Right renal cortex interstitium (tissue), 3 donors: Measurements from ENCODE around the gene NAA25. TPM values are rescaled to one million over a fixed set of nuclear protein-coding genes. Genes with fewer than 3 reads are reported as not detected.
A peak's percentile ranks its signal among the peaks of the same experiment; 100 is the strongest.
"Not testable (repeated sequence)": the region's sequence is repeated elsewhere in the genome, so short reads cannot be mapped to it uniquely, and the experiment has no call there.

Experiments
- DNase-seq, 3 donors: peaks; one replicate each; pipeline ENCODE4 v3.0.0-alpha.2; 2013; ENCODE audit warnings: low read depth in 3 of 3, low spot score in 2 of 3
- polyA plus RNA-seq, 3 donors: library from polyadenylated mRNA; unstranded; fragments of 120-200 nt; gene quantifications; one replicate each; pipeline ENCODE4 v1.2.1, GENCODE V29; 2013; ENCODE audit not compliant: insufficient read length in 3 of 3

Gene NAA25
- polyA plus RNA-seq, 3 donors: 18.7 to 20.6 (median 20.2) TPM

DNA sequence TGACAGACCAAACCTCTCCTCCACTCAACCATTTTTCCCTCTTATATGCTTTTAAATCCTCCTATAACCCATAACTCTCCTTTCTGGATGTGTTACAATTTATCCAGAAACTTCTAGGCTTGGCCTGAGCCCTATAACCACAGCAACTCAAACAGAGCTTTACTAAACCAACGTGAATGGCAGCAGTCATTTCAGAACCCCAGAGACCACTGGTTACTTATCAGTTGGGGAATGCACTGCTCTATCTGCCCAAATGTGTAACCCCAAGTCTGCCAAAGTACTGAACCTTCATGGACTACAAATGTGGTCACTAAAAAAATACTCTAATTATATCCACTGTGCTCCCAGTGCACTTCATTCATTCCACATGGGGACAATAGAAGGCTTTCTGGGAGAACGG lies 42.0 kb downstream of the NAA25 start:
- no peak for DNase-seq

DNA sequence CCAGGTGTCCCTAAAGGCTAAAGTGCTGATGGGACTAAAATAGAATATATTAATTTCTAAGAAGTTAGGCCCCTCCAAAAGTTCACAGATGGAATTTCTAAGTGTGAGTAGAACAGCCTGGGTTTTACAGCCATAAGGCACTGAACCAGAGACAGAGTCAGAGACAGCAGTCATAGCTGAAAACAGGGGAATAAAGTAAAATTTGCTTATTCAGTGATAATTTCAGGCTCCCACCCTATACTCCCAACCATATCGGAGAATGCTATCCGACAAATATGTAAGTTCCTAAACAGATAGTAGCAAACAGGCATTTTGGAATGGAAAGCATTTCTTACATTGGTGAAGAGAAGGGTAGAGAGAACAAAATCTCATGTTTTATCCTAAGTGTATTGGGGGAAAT lies 45.3 kb downstream of the NAA25 start:
- DNase-seq: no peak

DNA sequence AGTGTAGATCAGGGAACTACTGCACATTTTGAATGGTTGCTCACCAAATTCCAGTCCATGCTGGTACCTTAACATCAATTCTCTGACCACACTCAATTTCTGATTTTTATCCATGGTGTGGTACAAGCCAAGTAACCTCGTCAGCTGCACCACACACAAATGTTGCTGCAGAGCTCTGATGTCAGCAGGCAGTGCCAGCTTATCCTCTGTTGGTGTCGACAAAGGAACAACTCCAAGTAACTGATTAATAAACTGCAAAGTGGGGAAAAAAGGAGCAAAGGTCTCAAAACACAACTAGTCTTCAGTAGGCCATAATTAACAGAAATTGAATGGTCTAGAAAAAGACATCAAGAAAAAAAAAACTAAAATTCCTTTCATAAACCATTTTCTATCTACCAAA lies 47.4 kb downstream of the NAA25 start:
- DNase-seq: no peak

DNA sequence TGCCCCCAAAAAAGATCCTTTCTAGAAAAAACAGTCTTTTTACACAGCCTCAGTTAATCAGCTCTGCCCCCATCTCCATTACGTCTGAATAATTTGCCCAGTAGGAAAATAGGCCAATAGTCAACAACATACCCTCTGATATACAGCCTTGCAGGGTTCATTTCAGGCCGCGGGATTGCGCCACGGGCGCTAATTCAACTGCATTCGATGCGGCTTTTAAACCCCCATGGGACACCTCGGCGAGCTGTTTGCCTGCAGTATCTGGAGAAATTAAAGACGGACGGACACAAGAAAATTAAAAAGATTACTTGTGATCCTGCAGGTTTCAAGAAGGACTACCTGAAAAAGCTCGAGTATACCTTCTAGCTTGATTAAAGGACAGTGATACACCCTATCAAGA lies 59.2 kb downstream of the NAA25 start:
- no peak for DNase-seq

DNA sequence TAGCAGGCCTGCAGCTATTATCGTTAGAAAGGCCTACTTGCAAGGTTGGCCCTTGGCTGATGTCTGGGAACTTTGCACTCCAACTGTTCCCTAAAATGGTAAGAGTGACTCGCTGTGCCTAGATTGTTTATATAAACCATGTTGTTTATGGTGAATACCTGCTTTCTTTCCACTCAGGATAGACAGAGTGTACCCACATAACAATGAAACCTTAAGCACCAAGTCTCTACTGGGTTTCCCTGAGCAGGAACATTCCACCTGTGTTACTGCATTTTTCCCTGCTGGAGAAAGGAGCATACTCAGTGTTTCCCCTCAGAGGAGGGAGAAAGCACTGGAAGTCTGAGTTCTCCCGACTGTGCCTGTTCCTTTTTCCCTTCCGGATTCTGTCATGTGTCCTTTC lies 62.6 kb downstream of the NAA25 start:
- DNase-seq: no peak

DNA sequence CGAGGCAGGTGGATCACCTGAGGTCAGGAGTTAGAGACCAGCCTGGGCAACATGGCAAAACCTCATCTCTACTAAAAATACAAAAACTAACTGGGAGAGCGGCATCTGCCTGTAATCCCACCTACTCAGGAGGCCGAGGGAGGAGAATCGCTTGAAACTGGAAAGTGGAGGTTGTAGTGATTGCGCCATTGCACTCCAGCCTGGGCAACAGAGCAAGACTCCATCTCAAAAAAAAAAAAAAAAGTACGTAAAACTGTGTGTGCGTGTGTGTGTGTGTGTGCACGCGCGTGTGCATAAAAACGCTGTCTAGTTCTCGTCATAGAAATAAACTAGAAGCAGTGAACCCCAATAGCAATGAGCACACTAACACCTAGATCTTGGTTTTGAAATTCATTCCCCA lies 72.0 kb downstream of the NAA25 start:
- DNase-seq: not testable (repeated sequence)

DNA sequence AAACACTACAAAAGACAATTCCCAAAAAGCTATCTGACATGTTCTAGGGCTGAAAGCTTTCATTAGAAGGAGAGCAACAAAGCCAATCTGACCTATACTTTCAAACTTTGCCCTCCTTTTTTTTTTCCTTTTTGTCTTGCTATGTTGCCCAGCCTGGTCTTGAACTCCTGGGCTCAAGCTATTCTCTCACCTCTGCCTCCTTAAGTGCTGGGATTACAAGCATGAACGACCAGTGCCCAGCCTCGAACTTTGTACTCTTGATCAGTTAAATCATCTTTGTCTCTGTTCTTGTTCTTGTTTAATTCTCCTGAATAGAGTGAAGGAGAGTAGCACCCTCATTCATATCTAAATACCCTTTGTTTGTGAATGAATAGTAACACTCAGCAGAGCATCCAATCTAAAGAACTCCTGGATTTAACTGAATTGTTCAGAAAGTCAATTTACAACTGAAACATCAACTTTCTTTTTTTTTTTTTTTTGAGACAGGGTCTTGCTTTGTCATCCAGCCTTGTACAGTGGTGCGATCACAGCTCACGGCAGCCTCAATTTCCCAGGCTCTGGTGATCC lies 73.3 kb downstream of the NAA25 start:
- DNase-seq: no peak

DNA sequence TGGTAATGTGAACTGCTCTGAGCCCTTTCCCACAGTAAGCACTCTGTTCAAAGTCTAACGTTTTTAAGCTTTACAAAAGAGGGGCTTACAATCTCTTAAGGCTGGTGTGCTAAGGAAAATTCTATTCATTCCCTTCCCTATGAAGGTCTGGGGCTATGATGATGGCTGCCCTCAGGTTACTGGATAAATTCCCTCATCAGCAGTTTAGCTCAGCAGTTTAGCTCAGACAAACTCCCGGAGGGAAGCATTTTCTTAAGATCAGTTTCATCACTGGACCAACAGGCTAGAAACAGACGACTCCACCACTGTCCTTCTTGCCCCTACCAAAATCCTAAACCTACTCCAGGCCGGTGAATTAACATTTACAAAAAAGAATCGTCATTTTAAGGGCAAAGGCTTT lies 76.3 kb downstream of the NAA25 start:
- DNase-seq: no peak

DNA sequence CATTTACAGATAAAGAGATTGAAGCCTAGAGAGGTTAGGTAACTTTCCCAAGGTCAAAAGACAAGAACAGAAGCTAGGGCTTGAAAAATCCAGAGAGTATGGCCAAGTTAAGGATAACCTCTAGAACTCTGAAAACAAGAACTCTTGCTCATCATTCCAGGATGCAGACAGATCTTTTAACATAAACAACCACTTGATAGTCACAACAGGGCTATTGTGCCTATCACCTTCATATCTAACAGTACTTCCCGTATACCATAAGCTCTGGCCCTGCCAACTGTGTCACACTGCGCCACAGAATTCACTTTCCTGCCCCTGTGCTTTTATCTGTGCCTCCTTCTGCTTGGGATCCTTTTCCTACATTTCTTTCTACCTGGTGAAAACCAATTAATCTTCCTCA lies 77.1 kb downstream of the NAA25 start:
- DNase-seq: no peak

DNA sequence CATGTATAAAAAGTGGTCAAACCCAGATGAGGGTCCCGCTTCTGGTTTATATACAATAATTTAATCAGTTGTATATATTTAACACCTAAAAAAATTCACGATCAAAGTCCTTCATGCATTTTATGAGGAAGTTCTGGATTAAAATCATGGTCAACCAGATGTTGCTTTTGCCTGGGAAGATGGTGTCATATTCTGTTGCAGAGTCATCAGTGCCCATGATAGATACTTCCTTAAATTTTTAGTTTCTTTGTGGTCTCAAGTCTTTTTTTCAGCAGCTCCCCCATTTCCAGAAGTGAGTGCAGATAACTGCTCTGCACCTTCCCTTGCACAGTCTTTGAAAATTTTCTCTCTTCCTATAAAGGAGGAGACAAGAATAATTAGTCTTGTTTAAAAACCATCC lies 79.3 kb downstream of the NAA25 start:
- no peak for DNase-seq

DNA sequence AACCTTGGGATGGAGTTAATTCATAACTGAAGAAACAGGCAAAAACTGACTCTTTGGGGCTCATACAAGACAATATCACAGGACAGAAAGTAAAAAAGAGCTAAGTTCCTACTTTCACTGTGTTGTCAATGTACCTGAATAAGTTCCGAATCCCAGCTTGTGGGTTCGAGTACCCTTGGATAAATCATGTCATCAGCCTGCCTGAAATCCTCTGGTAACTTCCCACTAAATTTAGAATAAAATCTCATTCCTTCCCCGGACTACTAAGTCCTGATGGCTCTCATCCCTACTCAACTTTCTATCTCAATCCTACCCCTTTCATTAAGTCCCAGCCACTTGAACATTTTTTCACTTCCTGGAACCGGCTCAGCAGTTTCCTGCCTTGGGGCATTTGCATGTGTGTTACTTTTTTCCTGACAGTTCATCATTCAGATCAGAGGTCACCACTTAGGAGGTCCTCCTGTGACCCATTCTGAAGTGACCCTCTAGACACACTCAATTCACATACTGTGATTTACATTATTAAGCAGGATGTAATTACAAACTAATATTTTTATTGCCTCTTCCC lies 82.7 kb downstream of the NAA25 start:
- DNase-seq: no peak

DNA sequence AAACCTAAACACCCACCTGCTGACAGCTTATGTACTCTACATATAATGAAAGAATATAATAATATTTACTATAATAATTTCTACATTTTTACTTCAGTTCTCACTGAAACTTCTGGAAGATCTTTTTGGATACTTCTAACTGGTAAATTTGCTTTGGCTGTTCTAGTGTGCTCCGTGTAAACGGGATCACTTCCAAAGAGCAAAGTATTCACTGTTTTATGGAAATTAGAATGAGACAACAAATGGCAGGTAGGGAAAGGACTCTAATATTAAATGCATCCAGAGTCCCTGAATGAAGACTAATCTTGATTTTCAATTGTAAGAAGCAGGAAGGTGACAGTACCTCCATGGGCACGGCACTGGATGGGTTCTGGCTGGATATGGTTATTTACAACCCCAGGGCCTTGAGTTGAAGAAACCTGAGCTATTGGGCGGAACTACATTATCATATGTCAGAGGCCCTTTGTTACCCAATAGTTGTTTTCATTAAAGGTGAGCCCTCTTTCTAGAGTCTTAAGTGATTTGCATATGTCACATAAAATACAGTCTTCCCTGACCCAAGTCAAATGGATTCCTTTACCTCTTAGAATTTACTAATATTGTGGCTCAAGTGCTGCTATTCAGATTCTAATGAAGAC lies 84.7 kb downstream of the NAA25 start:
- no peak for DNase-seq

DNA sequence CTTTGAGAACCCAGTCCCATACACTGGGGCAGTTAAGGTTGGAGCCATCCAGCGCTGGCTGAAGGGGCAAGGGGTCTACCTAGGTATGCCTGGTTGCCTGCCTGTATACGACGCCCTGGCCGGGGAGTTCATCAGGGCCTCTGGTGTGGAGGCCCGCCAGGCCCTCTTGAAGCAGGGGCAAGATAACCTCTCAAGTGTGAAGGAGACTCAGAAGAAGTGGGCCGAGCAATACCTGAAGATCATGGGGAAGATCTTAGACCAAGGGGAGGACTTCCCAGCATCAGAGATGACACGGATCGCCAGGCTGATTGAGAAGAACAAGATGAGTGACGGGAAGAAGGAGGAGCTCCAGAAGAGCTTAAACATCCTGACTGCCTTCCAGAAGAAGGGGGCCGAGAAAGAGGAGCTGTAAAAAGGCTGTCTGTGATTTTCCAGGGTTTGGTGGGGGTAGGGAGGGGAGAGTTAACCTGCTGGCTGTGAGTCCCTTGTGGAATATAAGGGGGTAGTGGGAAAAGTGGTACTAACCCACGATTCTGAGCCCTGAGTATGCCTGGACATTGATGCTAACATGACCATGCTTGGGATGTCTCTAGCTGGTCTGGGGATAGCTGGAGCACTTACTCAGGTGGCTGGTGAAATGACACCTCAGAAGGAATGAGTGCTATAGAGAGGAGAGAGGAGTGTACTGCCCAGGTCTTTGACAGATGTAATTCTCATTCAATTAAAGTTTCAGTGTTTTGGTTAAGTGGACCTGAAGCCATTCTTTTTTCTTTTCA lies 86.2 kb downstream of the NAA25 start:
- DNase-seq: no peak

DNA sequence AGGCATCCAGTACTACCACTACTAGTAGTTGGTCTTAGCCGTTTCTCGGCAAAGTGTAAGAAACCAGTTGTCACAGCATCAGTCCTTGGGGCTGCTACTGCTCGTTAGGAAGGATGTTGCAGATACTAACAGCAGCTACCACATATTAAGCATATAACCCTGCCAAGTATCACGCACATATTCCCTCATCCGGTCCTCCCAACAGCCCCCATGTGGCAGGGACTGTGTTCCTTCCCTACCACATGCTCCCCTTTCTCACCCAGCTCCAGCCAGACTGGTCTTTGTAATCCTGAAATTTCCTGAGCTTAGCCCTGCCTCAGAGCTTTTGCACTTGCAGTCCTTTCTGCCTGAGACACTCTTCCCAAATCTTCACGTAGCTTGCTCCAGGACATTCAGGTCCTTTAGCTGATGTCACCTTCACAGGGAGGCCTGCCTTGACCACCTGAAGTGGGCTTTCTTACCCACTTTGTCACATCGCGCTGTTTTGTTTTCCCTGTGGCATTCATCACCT lies 87.6 kb downstream of the NAA25 start:
- no peak for DNase-seq

DNA sequence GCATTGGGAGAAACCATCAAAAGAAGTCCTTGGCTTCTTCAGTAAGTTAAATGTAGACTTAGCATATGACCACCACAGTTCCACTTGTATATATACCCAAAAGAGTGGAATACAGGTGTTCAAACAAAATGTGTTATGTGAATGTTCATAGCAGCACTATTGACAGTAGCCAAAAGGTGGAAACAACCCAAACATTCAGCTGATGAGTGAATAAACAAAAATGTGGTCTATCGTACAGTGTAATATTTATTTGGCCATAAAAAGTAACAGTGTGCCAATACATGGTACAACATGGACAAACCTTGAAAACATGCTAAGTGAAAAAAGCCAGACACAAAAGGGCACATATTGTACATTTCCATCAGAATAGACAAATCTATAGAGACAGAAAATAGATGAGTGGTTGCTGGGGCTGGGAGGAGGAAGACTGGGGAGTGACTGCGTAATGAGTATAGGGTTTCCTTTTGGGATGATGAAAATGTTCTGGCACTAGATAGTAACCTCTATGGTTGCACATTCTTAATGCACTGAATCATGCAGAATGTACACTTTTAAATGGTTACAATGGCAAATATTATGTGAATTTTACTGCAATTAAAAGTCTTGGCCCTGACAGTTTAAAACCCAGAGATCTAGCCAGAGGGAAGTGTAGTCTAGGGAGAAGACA lies 89.9 kb downstream of the NAA25 start:
- no peak for DNase-seq

DNA sequence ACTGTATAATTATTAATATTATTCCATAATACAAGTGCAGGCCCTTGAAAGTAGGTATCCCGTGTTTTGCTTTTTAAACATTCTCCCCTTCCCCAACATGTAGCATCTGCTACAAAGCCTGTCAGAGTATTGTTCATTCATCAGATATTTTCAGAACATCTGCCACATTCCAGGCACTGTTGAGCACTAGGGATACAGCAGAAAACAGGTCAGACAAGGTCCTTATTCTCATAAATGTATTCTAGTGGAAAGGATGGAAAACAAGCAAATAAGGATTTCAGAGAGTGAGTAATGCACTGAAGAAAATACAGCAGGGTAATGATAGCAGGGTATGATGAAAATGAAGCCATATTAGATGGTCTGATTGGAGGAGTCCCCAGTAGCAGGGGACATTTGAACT lies 91.5 kb downstream of the NAA25 start:
- no peak for DNase-seq

DNA sequence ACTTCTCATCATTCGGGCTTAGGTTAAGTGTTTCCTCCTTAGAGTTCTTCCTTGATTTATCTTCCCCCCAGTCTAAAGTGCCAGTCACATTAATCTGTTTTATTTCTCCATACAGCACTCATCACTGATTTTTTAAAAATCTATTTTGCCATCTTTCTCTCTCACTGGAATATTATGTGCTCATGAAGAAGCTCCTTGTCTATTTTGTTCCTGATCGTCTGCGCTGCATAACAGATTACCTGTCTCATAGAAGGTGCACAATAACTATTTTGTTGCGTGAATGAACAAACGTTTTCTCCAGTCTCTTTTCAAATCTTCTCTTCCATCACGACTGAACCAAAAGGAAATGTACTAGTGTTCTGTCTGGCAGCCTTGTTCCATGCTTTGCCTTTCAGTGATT lies 92.6 kb downstream of the NAA25 start:
- DNase-seq: no peak

DNA sequence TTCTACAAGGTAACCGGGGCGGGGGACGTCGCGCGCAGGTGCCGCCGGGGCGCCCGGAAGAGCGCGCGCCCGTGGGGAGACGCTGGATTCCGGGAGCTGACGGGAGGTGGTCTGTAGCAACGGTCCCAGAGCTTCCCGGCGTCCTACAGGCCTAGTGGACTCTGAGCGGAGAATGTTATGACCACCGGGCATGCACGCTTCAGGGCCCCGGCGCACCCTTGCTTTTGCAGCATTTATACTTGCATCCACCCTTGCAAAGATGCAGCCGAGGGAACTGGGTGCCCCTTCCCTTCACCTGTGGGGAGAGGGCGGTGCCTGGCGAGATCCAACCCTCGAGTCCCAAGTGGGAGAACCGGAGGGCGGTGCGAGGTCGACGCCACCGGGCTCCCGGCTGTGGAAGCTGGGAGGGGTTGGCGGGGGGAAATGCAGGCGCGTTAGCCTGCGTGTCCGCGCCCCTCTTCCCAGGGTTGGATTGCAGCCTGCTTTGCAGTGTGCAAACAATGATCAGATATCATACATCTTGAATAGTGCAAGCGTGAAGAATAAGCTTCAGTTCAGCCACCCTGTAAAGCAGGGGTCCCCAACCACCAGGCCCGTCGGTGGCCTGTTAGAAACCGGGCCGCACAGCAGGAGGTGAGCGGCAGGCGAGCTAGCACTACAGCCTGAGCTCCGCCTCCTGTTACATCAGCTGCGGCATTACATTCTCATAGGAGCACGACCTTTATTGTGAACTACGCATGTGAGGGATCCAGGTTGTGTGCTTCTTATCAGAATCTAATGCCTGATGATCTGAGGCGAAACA lies 94.8 kb downstream of the NAA25 start:
- peak in 2 of 3 donors; percentile 18 to 33 for DNase-seq

DNA sequence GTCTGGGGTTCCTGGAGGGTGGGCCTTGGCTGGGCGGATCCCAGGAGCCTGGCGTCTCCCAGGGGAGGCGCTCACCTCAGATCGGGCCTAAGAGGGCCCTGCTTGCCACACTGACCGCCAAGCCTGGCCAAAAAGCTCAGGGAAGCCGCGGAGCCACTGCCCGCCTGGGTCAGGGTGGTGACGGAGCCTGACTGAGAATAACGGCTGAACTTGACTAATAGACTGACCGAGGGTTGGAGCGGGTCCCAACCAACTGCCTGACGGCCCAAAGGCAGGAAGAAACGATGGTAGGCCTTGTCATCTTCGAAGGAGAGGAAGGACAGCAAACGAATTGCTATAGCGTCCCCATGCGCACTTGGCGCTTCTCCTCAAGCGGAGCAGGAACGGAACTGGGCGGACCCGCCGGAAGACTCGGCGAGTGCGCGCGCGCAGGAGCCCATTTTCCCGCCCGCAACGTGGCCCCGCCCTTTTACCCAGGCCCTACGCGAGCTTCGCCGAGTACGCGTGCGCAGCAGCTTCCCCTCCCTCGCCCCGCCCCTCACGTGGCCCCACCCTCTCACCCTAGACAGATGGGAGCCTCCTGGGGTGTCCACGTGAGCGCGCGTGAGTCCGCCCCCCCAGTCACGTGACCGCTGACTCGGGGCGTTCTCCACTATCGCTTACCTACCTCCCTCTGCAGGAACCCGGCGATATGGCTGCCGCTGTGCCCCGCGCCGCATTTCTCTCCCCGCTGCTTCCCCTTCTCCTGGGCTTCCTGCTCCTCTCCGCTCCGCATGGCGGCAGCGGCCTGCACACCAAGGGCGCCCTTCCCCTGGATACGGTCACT lies 95.6 kb downstream of the NAA25 start, which contains the start of the genes ERP29 and TMEM116:
TSS of gene ERP29 (plus strand) at position 652 of the 826 bp plus-strand sequence. CDS start at position 692, 40 bp downstream.
TSS of gene TMEM116 (minus strand) at position 391 of the 826 bp plus-strand sequence. CDS start 7,895 bp downstream, outside the sequence.
- DNase-seq: peak; percentile 95 to 98 (median 97)
